ENCODE measurements around the gene ASPSCR1. TPM values are rescaled to one million over a fixed set of nuclear protein-coding genes. Genes with fewer than 3 reads are reported as not detected.

Gene ASPSCR1
- total and polyA plus RNA-seq, 2 of the 13 experiments (the other 11 are each of a cell fraction or from before 2014, with no cell fraction given): 274 to 314 TPM

GRCh38 chr17:82008941-82009405, 31.5 kb downstream of the ASPSCR1 start (continued):
- TF ChIP-seq ZFP91 (CRISPR knock-in tag; IDR thresholded peaks at IDR 0.05; ENCODE audit: borderline replicate concordance): 0 out of 2 replicates have a peak, but pooled peaks have one; percentile 12

GRCh38 chr17:82009413-82009812, 32.0 kb downstream of the ASPSCR1 start:
- in situ Hi-C loops (cut with HindIII; ENCODE audit: extremely low pct_ligation_motif_present, low pct_unique_long_range_greater_than_20kb) (no loop called here), intact Hi-C loops (cut with micrococcal nuclease; ENCODE audit: unreplicated experiment) (no loop called here)
- ATAC-seq (no peak), DNase-seq (ENCODE audit: low spot score) (no peak), FAIRE-seq (no peak)
- H3K79me2 ChIP-seq (ENCODE audit: insufficient read depth, low read length): peaks cover 21% of the 10 kb centered on the region
- 91% methylated on average over 12 of the region's 15 CpGs for WGBS (ENCODE audit: low lambda C conversion rate)
- no TSS peak for BruUV-seq (replicated peaks)
- H3K4me1 ChIP-seq (ENCODE audit: insufficient read depth, low read length): peaks cover 72% of the 10 kb centered on the region
- H3K36me3 ChIP-seq (replicated peaks in 1 of 2; ENCODE audit: control insufficient read depth in 1 of 2, insufficient read depth in 2 of 2, low read length in 2 of 2): peaks cover 43 to 66% of the 10 kb centered on the region in 2 experiments
- no peaks in the 10 kb centered on the region for H3K9me3 ChIP-seq (ENCODE audit: low read length)
- H3K9ac ChIP-seq (ENCODE audit: insufficient read depth, low read depth, low read length): no peak overlapping the region
- H3K4me2 ChIP-seq (ENCODE audit: low read depth, low read length): no peak overlapping the region
- no peak overlapping the region for H2AFZ ChIP-seq (ENCODE audit: low read length)
- no peak overlapping the region for H3K4me3 ChIP-seq (replicated peaks in 1 of 3; ENCODE audit: insufficient read depth in 1 of 3, low read depth in 2 of 3, low read length in 3 of 3)
- TF ChIP-seq ZNF317 (CRISPR knock-in tag; IDR thresholded peaks at IDR 0.05): no peak
- no peak for TF ChIP-seq ZNF362 (CRISPR knock-in tag; IDR thresholded peaks at IDR 0.05; ENCODE audit: borderline replicate concordance)
- peak; percentile 57 for TF ChIP-seq RBM39 (IDR thresholded peaks at IDR 0.05; ENCODE audit: low read depth, low read length, poor library complexity, severe bottlenecking)
- no peak for TF ChIP-seq ZNF138 (CRISPR knock-in tag; IDR thresholded peaks at IDR 0.05; ENCODE audit: low read depth)
- no peak for TF ChIP-seq GFI1 (CRISPR knock-in tag; IDR thresholded peaks at IDR 0.05; ENCODE audit: borderline replicate concordance)
- TF ChIP-seq HNF4G (IDR thresholded peaks at IDR 0.05; ENCODE audit: borderline replicate concordance, low read depth, low read length): no peak
- no peak for TF ChIP-seq HNF4G (CRISPR knock-in tag; IDR thresholded peaks at IDR 0.05; ENCODE audit: borderline replicate concordance, low read depth)
- TF ChIP-seq ZNF883 (CRISPR knock-in tag; IDR thresholded peaks at IDR 0.05; ENCODE audit: not compliant biosample characterization): peak; percentile 10
- peak in 1 of 2 experiments; percentile 18; a peak in 1 of 4 replicates for TF ChIP-seq POLR2A (IDR thresholded peaks at IDR 0.05; ENCODE audit: insufficient read depth in 1 of 2, low read depth in 2 of 2, low read length in 2 of 2)
- no peak for TF ChIP-seq POLR2AphosphoS2 (IDR thresholded peaks at IDR 0.05; ENCODE audit: low read depth, low read length)
- no peak for TF ChIP-seq SRSF4 (IDR thresholded peaks at IDR 0.05; ENCODE audit: low read depth, low read length, poor library complexity, severe bottlenecking)
- TF ChIP-seq NFATC3 (CRISPR knock-in tag; IDR thresholded peaks at IDR 0.05): no peak
- TF ChIP-seq TAF15 (IDR thresholded peaks at IDR 0.05; ENCODE audit: low read depth, low read length, poor library complexity, severe bottlenecking): peak; percentile 38
- TF ChIP-seq SRSF1 (optimal IDR thresholded peaks at IDR 0.05; ENCODE audit: low read depth, low read length): peak; percentile 22
- TF ChIP-seq POLR2G (IDR thresholded peaks at IDR 0.05; ENCODE audit: low read depth, low read length): 0 out of 2 replicates have a peak, but pooled peaks have one; percentile 3
- TF ChIP-seq RBM22 (optimal IDR thresholded peaks at IDR 0.05; ENCODE audit: low read length): peak; percentile 65
- H3K27ac ChIP-seq (ENCODE audit: extremely low read length, insufficient read depth, low read length): no peak overlapping the region
- ChIA-PET CTCF (ENCODE audit: low intra/inter-chr PET ratio, low total read pairs) (no interaction called here), POLR2A (interaction anchor here (1.5 to 1.9 kb wide), 4 partner anchors 8 to 17 kb away, joined by 7 to 9 read pairs (median 8); no protein-coding TSS in a partner anchor)
- H3K27me3 ChIP-seq (ENCODE audit: control insufficient read depth in 1 of 2, insufficient read depth in 2 of 2, low read length in 2 of 2): no peaks in the 10 kb centered on the region
- no peaks in the 10 kb centered on the region for H4K20me1 ChIP-seq (ENCODE audit: insufficient read depth, low read length)
